Measurements from ENCODE around the gene P4HA1.
A peak's percentile ranks its signal among the peaks of the same experiment; 100 is the strongest.

The P4HA1 gene

DNA sequence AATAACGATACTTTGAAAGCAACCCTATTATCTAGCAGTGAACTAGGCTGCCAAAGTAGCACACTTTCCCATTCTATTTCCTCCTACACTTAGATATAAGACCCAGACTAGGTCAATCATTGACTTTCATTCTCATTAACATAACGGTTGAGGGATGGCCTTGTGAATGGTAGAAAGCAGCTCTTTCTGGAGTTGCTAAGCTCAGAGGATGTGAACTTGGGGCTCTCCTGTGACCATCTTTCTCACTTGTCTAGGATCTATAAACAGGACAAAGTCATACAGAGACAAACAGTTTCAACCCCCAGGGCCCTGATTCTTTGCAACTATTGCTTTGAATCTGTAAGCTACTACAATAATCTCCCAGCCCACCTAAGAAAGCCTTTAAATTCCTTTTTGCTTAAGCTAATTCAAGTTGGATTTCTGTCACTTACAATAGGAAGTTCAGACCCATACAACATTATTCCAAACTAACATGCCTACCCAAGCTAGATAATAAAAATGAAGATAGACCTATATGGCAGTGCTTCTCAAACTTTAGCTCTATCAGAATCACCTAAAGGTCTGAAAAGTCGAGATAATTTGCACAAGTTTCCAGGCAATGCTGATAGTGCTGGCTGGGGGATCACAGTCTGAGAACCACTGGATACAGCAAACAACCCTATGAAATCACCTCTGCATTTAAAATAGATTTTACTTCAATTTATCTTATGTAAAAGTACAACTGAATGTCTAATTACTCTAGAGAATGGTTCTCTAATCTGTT is 16.7 kb downstream of the P4HA1 start:
- H3K27ac Mint-ChIP-seq = peak overlapping the region; percentile 19
- H3K4me1 Mint-ChIP-seq (ENCODE audit: low read depth) = peaks cover 31% of the 10 kb centered on the region
- H3K4me3 Mint-ChIP-seq = no peak overlapping the region
- H3K36me3 Mint-ChIP-seq (ENCODE audit: low read depth) = peaks cover 14% of the 10 kb centered on the region
- no peaks in the 10 kb centered on the region for H3K9me3 Mint-ChIP-seq
- H3K27me3 Mint-ChIP-seq (ENCODE audit: low read depth) = no peaks in the 10 kb centered on the region

DNA sequence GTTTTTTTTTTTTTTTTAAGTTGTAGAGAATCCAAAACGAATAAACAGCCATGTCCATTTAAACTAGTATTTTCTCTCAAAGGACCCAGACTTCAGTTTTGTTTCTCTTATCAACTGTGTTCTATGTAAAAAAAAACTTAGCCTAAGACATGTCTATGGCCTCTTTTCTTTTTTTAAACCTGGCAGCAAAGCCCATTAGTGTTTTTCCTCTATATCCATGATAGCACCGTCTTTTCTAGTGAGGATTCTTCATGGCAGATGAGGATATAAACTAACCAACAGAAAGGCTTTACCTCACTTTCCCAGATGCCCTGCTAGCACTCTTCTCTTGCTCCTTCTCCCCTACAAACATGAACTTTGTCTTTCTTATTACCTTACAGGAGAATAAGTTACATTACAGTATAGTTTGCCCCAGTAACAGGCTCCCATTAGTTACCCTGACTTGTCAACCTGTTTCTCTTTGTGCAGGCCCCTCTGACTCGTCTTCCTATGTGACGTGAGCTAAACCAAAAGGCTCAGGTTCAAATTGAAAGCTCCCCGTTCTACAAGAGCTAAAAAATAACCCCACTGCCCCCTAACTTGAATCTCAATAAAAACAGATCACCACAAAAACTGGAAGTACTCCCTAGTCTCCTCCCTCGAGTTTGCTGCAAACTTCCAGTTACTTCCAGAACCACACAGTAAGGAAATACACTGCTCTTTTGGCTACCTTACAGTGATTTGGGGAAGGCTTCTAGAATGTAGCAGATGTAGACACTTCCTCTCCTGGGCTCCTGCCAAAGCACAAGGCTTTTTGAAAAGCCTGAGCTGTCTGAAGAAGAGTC is 20.1 kb downstream of the P4HA1 start:
- H3K9me3 Mint-ChIP-seq = no peaks in the 10 kb centered on the region
- H3K4me3 Mint-ChIP-seq = peak overlapping the region; percentile 62
- peaks cover 21% of the 10 kb centered on the region for H3K36me3 Mint-ChIP-seq (ENCODE audit: low read depth)
- peak overlapping the region; percentile 96 for H3K27ac Mint-ChIP-seq
- peaks cover 20% of the 10 kb centered on the region for H3K4me1 Mint-ChIP-seq (ENCODE audit: low read depth)
- H3K27me3 Mint-ChIP-seq (ENCODE audit: low read depth) = no peaks in the 10 kb centered on the region

DNA sequence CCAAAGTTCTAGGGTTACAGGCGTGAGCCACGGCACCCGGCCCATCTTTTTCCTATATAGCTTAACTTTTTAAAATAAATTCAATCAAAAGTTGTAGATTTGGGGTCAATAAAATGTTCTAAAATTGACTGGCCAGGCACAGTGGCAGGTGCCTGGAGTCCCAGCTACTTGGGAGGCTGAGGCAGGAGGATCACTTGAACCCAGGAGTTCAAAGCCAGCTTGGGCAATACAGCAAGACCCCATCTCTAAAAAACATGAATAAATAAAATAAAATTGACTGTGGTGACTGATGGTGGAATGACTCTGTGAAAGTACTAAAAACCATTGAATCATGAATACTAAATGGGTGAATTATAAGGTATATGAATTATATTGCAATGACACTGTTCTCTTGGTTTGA is 20.8 kb downstream of the P4HA1 start:
- Mint-ChIP-seq H3K27ac (no peak overlapping the region), H3K9me3 (no peaks in the 10 kb centered on the region), H3K4me3 (no peak overlapping the region), H3K27me3 (ENCODE audit: low read depth) (no peaks in the 10 kb centered on the region), H3K4me1 (ENCODE audit: low read depth) (peaks cover 22% of the 10 kb centered on the region), H3K36me3 (ENCODE audit: low read depth) (peaks cover 25% of the 10 kb centered on the region)

DNA sequence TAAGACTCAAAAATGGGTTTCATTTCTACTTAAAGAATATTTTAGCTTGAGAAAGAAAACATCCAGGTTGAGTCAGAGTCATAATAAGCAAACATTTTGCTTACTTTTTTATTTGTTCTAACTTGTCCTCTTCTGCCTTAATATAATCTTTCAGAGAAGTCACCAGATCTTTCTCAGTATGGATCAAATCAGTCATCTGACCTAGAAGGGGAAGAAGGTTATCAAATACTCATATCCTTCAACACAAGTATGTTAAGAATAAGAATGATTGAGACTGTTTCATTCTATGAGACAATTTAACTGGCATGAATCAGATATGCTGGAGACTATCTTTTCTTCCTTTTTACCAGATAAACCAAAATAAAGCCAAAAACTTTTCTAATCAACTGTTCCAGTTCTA is 23.0 kb downstream of the P4HA1 start:
- Mint-ChIP-seq H3K9me3 (no peaks in the 10 kb centered on the region), H3K27ac (peak overlapping the region; percentile 15), H3K36me3 (ENCODE audit: low read depth) (peaks cover 34% of the 10 kb centered on the region), H3K4me3 (no peak overlapping the region), H3K4me1 (ENCODE audit: low read depth) (peaks cover 13% of the 10 kb centered on the region), H3K27me3 (ENCODE audit: low read depth) (no peaks in the 10 kb centered on the region)

DNA sequence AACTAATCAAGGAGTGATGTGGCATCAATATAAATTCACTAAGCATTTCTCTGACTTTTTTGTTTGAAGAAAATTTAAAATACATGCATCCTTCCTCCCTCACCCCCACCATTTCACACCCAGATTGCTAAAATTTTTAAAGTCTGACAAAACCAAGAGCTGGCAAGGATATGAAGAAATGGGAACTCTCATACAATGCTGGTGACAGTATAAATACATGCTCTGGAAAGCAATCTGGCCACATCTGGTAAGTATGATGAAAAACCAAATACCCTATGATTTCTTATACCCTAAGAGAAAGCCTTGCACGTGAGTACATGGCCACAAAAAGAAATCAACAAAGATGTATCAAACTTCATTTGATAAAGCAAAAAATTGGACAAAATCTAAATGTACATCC is 31.2 kb downstream of the P4HA1 start:
- Mint-ChIP-seq H3K36me3 (ENCODE audit: low read depth) (peaks cover 36% of the 10 kb centered on the region), H3K27ac (no peak overlapping the region), H3K27me3 (ENCODE audit: low read depth) (no peaks in the 10 kb centered on the region), H3K4me3 (no peak overlapping the region), H3K4me1 (ENCODE audit: low read depth) (peaks cover 5% of the 10 kb centered on the region), H3K9me3 (no peaks in the 10 kb centered on the region)

DNA sequence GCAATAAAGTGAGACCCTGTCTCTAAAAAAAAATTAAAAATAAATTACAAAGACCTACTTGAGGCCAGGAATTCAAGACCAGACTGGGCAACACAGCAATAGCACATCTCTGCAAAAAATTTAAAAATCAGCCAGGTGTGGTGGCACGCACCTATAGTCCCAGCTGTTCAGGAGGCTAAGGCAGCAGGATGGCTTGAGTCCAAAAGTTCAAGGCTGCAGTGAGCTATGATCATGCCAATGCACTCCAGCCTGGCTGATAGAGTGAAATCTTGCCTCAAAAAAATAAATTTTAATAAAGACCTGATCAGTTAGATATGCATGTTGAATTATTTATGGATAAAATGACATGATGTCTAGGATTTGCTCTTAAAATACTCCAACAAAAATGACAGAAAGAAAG is 34.9 kb downstream of the P4HA1 start:
- peaks cover 8% of the 10 kb centered on the region for H3K4me1 Mint-ChIP-seq (ENCODE audit: low read depth)
- peaks cover 36% of the 10 kb centered on the region for H3K36me3 Mint-ChIP-seq (ENCODE audit: low read depth)
- no peaks in the 10 kb centered on the region for H3K27me3 Mint-ChIP-seq (ENCODE audit: low read depth)
- no peak overlapping the region for H3K27ac Mint-ChIP-seq
- no peak overlapping the region for H3K4me3 Mint-ChIP-seq
- no peaks in the 10 kb centered on the region for H3K9me3 Mint-ChIP-seq

DNA sequence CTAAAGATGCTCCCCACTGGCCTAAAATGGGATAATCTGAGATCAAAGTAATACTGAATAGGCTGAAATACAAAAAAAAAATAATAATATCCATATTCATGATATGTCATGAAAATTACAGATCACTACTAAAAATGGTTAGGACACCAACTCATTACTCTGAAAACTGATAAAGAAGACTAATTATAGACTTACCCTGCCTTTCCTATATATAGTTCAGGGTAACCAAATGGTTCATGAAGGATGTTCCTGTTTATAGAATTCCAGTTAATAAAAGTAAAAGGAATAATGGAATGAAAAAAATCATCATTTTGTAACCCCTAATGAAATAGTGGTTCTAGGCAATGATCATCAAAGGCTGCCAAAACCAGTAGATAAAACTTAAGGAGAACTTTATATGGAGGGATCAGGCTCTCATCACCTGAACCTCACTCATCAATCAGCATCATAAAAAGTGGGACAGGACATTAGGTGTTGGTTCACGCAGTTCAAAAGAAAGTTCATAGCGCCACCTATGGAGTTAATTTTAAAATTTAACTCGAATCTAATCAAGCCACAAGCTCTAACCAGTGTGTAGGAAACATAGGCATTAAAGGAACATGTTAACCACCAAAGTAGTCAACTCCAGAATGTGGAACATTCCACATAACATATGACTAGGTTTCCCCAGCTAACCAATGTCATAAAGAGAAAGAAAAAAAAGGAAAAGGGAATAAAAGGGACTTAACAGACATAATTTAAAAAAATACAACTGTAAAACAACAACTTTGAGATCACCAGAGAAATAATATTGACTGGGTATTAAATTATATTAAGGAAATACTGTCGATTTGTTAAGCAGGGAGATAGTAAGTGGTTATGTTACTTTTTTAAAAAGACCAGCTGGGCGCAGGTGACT is 35.7 kb downstream of the P4HA1 start:
- Mint-ChIP-seq H3K9me3 (no peaks in the 10 kb centered on the region), H3K4me1 (ENCODE audit: low read depth) (peaks cover 8% of the 10 kb centered on the region), H3K36me3 (ENCODE audit: low read depth) (peaks cover 34% of the 10 kb centered on the region), H3K27ac (peak overlapping the region; percentile 74), H3K27me3 (ENCODE audit: low read depth) (no peaks in the 10 kb centered on the region), H3K4me3 (no peak overlapping the region)

DNA sequence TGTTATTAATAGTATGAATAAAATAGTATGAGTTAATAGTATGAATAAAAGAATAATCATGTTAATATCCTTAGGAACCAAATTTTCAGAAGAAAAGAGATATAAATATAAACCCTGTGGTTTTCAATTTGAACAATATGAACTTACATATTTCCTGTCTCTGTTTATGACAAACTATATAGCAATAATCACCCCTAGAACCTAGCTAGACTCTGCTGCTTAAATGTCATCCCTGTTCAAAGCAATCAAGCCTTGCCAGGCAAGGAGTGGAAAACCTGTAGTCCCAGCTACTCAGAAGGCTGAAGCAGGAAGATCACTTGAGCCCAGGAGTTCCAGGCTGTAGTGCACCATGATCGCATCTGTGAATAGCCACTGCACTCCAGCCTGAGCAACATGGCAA is 36.5 kb downstream of the P4HA1 start:
- peak overlapping the region; percentile 37 for H3K27ac Mint-ChIP-seq
- no peaks in the 10 kb centered on the region for H3K9me3 Mint-ChIP-seq
- H3K36me3 Mint-ChIP-seq (ENCODE audit: low read depth) = peaks cover 30% of the 10 kb centered on the region
- H3K4me1 Mint-ChIP-seq (ENCODE audit: low read depth) = peaks cover 8% of the 10 kb centered on the region
- H3K4me3 Mint-ChIP-seq = no peak overlapping the region
- no peaks in the 10 kb centered on the region for H3K27me3 Mint-ChIP-seq (ENCODE audit: low read depth)

DNA sequence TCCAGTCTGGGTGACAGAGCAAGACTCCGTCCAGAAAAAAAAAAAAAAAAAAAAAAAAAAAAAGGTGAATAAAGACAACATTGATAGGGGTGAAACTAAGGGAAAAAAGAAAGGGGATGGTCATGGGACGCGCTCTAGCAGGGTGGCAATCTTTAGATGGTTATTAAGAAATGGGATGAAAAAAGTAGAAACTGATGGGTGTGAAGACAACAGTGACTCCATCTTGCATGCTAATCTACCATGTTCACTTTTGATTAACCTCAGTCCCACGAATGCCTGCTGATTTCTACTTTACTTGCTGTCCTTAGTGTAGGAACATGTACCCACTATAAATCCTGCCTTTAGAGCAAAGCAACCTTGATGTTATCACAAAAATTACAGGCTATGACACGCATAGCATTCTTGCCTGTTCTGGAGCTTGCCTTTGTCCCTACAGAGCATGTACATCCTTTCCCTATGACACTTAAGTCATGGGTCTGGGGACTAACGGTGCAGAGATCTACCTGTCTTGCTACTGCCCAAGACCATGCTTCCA is 38.5 kb downstream of the P4HA1 start:
- Mint-ChIP-seq H3K36me3 (ENCODE audit: low read depth) (peaks cover 32% of the 10 kb centered on the region), H3K27me3 (ENCODE audit: low read depth) (no peaks in the 10 kb centered on the region), H3K27ac (no peak overlapping the region)

DNA sequence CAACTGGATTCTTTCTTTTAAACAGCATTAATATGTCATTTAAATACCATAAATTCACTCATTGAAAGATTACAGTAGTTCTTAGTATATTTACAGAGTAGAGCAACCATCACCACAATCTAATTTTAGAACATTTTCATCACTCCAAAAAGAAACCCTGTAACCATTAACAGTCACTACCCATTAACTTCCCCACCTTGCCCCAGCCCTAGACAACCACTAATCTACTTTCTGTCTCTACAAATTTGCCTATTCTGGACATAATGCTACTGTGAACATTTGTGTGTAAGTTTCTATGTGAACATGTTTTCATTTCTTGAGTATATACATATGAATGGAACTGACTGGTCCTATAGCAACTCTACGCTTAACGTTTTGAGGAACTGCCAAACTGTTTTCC is 42.4 kb downstream of the P4HA1 start:
- H3K27ac Mint-ChIP-seq = no peak overlapping the region
- peaks cover 28% of the 10 kb centered on the region for H3K36me3 Mint-ChIP-seq (ENCODE audit: low read depth)

More for the DNA sequence above, 38.5 kb downstream of the P4HA1 start:
- no peaks in the 10 kb centered on the region for H3K9me3 Mint-ChIP-seq
- H3K4me3 Mint-ChIP-seq = no peak overlapping the region
- H3K4me1 Mint-ChIP-seq (ENCODE audit: low read depth) = peaks cover 8% of the 10 kb centered on the region

DNA sequence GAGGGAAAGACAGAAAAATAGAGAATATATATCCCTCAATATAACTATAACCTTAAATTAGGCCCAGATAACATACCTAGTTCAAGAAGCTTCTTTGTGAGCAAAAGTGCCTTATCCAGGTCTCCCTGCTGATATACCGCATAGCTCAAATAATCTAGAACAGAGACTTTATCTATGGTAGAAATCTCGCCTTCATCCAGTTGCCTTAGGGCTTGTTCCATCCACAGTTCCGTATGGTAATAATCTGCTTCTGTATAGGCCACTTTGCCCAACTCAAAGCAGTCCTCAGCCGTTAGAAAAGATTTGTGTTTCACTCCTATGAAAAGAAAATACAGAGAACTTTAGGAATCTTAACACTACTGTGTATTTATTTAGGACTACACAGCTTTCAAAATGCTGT is 43.4 kb downstream of the P4HA1 start:
- H3K36me3 Mint-ChIP-seq (ENCODE audit: low read depth) = peaks cover 26% of the 10 kb centered on the region
- no peaks in the 10 kb centered on the region for H3K9me3 Mint-ChIP-seq
- no peak overlapping the region for H3K27ac Mint-ChIP-seq
- no peaks in the 10 kb centered on the region for H3K27me3 Mint-ChIP-seq (ENCODE audit: low read depth)
- no peaks in the 10 kb centered on the region for H3K4me1 Mint-ChIP-seq (ENCODE audit: low read depth)
- H3K4me3 Mint-ChIP-seq = no peak overlapping the region

More for the DNA sequence above, 42.4 kb downstream of the P4HA1 start:
- Mint-ChIP-seq H3K27me3 (ENCODE audit: low read depth) (no peaks in the 10 kb centered on the region), H3K4me1 (ENCODE audit: low read depth) (no peaks in the 10 kb centered on the region), H3K9me3 (no peaks in the 10 kb centered on the region), H3K4me3 (no peak overlapping the region)

DNA sequence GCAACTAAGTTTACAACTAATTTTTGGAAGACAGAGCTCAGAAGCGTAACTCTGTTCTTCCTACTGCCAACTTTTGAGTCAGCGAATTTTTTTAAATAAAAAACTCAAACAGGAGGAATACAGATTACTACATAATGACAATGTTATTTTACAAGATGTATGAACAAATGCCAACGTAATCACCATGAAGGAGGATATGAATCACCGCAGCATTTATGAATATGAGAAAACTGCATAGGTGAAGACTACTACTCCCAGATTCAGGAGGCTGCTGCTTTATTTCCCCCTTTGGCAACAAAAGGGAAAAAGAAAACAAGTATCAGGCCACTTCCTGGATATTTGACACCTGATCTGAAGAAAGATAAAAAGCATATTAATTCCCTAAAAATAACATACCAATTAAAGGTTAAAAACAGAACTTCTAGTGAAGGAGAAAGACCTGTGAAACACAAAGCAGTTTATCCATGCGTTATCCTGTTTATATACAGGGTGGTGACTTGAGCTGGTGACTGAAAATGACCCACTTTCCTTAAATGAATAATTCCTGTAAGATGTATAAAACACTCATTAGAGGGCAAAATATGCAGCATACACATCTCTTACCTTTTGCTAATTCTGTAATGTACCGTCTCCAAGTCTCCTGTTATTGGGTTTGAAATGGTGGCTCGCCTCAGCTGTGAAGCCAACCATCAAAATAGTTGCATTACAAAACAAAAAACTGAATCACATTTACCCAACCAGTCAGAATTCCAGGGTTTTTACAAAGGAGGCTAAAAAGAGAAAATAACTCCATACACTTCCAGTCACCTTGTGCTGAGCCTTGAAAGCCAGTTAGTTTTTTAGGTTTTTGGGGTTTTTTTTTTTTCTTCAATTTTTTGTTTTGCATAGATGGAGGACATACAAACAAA is 52.0 kb downstream of the P4HA1 start:
- Mint-ChIP-seq H3K9me3 (no peaks in the 10 kb centered on the region), H3K27me3 (ENCODE audit: low read depth) (no peaks in the 10 kb centered on the region), H3K4me3 (no peak overlapping the region), H3K4me1 (ENCODE audit: low read depth) (peaks cover 3% of the 10 kb centered on the region), H3K27ac (no peak overlapping the region), H3K36me3 (ENCODE audit: low read depth) (peaks cover 23% of the 10 kb centered on the region)

DNA sequence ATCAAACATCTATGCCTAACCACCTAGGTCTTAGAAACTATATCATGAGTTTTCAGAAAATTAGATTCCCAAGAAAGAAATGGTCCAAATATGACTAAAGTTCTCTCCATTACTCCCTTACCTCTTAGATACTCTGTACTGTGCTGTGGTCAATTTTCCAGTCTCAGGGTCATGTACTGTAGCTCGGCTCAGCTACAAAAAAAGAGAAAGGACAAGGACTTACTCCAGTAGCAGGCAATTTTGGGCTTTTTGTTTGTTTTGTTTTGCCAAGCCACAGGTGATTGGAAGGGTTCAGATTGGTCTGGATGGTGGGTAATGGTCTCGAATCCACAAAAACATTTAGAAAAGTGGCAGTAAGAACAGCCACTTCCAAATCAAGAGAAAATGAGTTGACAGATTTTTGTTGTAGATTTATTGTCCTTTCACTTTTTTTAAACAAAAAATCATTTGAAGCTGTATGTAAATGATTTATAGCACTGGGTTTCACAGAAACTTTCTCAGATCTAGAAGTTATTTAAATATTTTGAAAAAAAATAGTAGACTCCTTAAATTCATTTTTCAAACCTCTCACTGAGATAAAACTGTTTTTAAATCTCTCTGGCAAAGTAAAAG is 52.8 kb downstream of the P4HA1 start:
- peaks cover 23% of the 10 kb centered on the region for H3K36me3 Mint-ChIP-seq (ENCODE audit: low read depth)
- no peaks in the 10 kb centered on the region for H3K27me3 Mint-ChIP-seq (ENCODE audit: low read depth)
- no peak overlapping the region for H3K4me3 Mint-ChIP-seq
- peaks cover 3% of the 10 kb centered on the region for H3K4me1 Mint-ChIP-seq (ENCODE audit: low read depth)
- no peak overlapping the region for H3K27ac Mint-ChIP-seq
- no peaks in the 10 kb centered on the region for H3K9me3 Mint-ChIP-seq
